H54 (cell line): Measurements from ENCODE around the gene ARHGAP36.

Source experiments
- DNase-seq: peaks from one replicate; pipeline ENCODE4 v3.0.0; 2011; ENCODE audit warnings: low spot score, mixed read lengths; ENCODE audit not compliant: insufficient read length
- FAIRE-seq: peaks from 3 replicates; lab custom pipeline; 2011; peaks lifted over from hg19 to GRCh38; lab: Jason Lieb, UNC
- POLR2A ChIP-seq: IDR thresholded peaks from 2 replicates; pipeline ENCODE4 v1.6.1; 2011; ENCODE audit warnings: low read depth, mild to moderate bottlenecking, low read length

ARHGAP36 gene

DNA sequence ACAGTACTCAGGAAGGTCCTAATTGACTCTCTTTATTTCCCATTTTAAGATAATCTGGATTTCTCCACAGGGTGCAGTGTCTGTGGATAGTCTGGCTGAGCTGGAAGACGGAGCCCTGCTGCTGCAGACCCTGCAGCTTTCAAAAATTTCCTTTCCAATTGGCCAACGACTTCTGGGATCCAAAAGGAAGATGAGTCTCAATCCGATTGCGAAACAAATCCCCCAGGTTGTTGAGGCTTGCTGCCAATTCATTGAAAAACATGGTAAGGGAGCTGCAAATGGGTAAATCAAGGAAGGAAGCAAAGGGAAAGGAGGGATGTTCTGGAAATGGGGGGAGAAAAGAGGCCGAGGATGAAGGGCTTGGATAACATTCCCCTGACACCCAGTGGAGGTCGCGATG, 26.0 kb downstream of the ARHGAP36 start:
- DNase-seq (no peak), FAIRE-seq (no peak)
- TF ChIP-seq POLR2A, result no peak

DNA sequence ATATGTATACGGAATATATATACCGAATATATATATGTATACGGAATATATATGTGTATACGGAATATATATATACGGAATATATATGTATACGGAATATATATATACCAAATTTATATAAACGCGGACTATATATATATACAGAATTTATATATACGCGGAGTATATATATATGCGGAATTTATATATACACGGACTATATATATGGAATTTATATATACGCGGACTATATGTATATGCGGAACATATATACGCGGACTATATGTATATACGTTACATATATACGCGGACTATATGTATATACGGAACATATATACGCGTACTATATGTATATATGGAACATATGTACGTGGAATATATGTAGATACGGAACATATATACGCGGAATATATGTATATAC, 78.6 kb downstream of the ARHGAP36 start:
- no peak for TF ChIP-seq POLR2A
- no peak for DNase-seq
- no peak for FAIRE-seq

DNA sequence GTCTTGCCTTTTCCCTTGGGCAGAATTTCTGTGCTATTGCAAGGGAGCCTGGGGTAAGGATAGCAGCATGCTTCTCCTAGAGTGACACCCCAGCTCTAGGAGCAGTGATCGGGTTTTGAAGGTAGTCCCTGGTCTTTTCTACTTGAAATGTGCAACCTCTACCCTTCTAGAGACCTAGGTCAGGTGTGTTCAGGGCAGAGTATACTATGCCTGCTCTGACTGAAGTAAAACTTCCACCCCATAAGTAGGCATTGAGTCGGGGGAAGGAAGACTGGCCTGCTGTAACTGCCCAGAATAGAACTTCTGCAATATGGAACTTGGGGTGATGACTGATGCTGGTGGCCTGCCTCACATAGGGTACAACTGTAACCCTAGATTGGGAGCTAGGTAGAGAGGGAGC, 80.9 kb downstream of the ARHGAP36 start:
- no peak for TF ChIP-seq POLR2A
- DNase-seq (no peak), FAIRE-seq (no peak)
